ENCODE data around the gene GPX3.

GRCh38 chr5:151073280-151073679 lies 52.9 kb downstream of the GPX3 start:
- TF ChIP-seq EP300 (IDR thresholded peaks at IDR 0.05) = no peak
- TF ChIP-seq, protein P1, sequence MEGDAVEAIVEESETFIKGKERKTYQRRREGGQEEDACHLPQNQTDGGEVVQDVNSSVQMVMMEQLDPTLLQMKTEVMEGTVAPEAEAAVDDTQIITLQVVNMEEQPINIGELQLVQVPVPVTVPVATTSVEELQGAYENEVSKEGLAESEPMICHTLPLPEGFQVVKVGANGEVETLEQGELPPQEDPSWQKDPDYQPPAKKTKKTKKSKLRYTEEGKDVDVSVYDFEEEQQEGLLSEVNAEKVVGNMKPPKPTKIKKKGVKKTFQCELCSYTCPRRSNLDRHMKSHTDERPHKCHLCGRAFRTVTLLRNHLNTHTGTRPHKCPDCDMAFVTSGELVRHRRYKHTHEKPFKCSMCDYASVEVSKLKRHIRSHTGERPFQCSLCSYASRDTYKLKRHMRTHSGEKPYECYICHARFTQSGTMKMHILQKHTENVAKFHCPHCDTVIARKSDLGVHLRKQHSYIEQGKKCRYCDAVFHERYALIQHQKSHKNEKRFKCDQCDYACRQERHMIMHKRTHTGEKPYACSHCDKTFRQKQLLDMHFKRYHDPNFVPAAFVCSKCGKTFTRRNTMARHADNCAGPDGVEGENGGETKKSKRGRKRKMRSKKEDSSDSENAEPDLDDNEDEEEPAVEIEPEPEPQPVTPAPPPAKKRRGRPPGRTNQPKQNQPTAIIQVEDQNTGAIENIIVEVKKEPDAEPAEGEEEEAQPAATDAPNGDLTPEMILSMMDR (IDR thresholded peaks at IDR 0.05) = no peak
- no peak for TF ChIP-seq POLR2AphosphoS5 (IDR thresholded peaks at IDR 0.05)

All from upper lobe of left lung (tissue), 4 donors.